Measurements from ENCODE around the gene SHROOM3.

The SHROOM3 gene

GRCh38 chr4:76822303-76822702 lies 387.3 kb downstream of the SHROOM3 start:
- DNase-seq (ENCODE audit: low read depth) = no peak

- no peak for DNase-seq (ENCODE audit: low read depth)
These were observed 388.5 kb downstream of the SHROOM3 start for GRCh38 chr4:76823495-76823894.

- no peak for DNase-seq (ENCODE audit: low read depth)
These were observed 395.6 kb downstream of the SHROOM3 start for GRCh38 chr4:76830612-76830963.

- no peak for DNase-seq (ENCODE audit: low read depth)
These were observed 396.1 kb downstream of the SHROOM3 start for GRCh38 chr4:76830964-76831703.

GRCh38 chr4:76831711-76832373 lies 396.8 kb downstream of the SHROOM3 start:
- DNase-seq (ENCODE audit: low read depth) = no peak

All from stimulated activated CD8-positive, alpha-beta memory T cell treated with anti-CD3 and anti-CD28 coated beads, Interleukin-7, amount 100 ng/mL, for 24 hours (primary cell).